ENCODE data around the gene SMARCB1.

- TF ChIP-seq CTCF (IDR thresholded peaks at IDR 0.05) = no peak
- TF ChIP-seq EZH2 (IDR thresholded peaks at IDR 0.05; ENCODE audit: borderline replicate concordance, insufficient read depth, low read depth, low read length, poor library complexity, severe bottlenecking) = no peak
Observed at GRCh38 chr22:23847310-23847920, 60.6 kb downstream of the SMARCB1 start.
